A549 treated with AZD9567 at 1 μM for 4 hours (cell line): ENCODE measurements around the gene CCNG1. TPM values are rescaled to one million over a fixed set of nuclear protein-coding genes. Genes with fewer than 3 reads are reported as not detected.

ENCODE experiments used
- total RNA-seq: library from RNA; stranded (reverse); fragments of 200-300 nt; extraction: Qiagen RNA extraction; gene quantifications from 5 replicates; pipeline ENCODE4 v1.2.3, GENCODE V29; 2022; ENCODE audit not compliant: insufficient read depth

CCNG1 gene
- total RNA-seq: 64.0 to 77.5 TPM (median 69.0 TPM) in 5 replicates

GRCh38 chr5:163437309-163438182 is at the start of gene CCNG1:
Gene CCNG1, plus strand, starts transcription at chr5:163437595. Its CDS starts 1,662 bp downstream, at chr5:163439257.

GRCh38 chr5:163459819-163460561 is 22.6 kb downstream of the CCNG1 start, which contains the start of gene NUDCD2:
Gene NUDCD2, minus strand, starts transcription at chr5:163460102. Its CDS starts 52 bp downstream, at chr5:163460050.

GRCh38 chr5:163460562-163461171 is 23.3 kb downstream of the CCNG1 start, which contains the start of gene HMMR:
Gene HMMR, plus strand, starts transcription at chr5:163460632. Its CDS starts 61 bp downstream, at chr5:163460693.

Other genes starting within 250 kb of the CCNG1 start
- 30.1 to 54.3 TPM (median 35.5 TPM) in 5 replicates for gene NUDCD2, start 22.5 kb downstream of the CCNG1 start, total RNA-seq
- 22.4 to 27.6 TPM (median 26.5 TPM) in 5 replicates for gene HMMR, start 23.0 kb downstream of the CCNG1 start, total RNA-seq
- 42.2 to 63.8 TPM (median 50.7 TPM) in 5 replicates for gene MAT2B, start 68.0 kb downstream of the CCNG1 start, total RNA-seq